ENCODE data around the gene JSRP1. TPM values are rescaled to one million over a fixed set of nuclear protein-coding genes. Genes with fewer than 3 reads are reported as not detected.

JSRP1 gene
- total and polyA plus RNA-seq, 2 experiments from 2014 or later = 2.4 to 3.1 TPM

DNA sequence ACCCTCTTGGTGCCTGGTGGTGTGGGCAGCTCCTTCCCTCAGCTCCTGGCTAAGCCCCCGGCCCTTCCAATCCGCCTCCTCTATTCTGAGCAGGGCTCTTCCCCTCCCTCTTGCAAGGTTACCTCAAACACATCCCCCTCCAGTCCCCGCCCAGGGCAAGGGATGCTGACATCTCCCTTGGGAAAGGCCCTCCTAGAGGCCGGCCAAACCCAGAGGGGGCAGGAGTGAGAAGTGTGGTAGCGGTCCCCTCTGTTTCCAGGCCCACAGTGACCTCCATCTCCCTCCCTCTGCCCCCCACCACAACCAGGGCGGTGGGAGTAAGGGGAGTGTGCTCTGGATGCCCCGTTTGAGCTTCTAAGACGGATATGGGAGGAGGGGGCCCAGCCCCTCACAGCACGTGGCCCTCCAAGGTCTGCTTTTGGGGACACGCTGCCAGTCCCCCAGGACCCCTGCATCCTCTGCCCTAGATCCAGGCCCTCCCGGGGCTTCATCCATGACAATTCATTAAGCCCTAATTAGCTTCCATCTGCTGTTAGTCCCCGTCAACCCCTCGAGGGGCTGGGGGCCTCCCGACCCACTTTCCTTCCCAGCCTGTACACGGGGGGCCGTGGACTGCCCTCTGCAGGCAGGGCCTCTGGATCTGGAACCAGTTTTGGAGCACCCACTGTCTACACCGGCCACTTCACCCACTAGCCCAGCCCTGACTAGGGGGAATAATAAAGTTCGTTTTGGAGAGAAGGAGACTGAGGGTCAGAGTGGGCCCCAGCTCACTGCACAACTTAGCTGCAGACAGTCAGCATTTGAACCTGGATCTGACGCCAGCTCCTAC lies 49.4 kb upstream of the JSRP1 start:
- DNase-seq (ENCODE audit: low spot score) (no peak), ATAC-seq (no peak)
- Mint-ChIP-seq H3K27ac (no peak overlapping the region), H3K4me1 (peaks cover 7% of the 10 kb centered on the region), H3K36me3 (ENCODE audit: low read depth) (no peaks in the 10 kb centered on the region), H3K9me3 (no peaks in the 10 kb centered on the region; the same call in 1 of the 3 replicates), H3K27me3 (ENCODE audit: insufficient read depth, low read depth, poor library complexity) (peaks cover 50% of the 10 kb centered on the region), H3K4me3 (no peak overlapping the region)
- H3K4me2 ChIP-seq = no peak overlapping the region
- TF ChIP-seq, protein P1, sequence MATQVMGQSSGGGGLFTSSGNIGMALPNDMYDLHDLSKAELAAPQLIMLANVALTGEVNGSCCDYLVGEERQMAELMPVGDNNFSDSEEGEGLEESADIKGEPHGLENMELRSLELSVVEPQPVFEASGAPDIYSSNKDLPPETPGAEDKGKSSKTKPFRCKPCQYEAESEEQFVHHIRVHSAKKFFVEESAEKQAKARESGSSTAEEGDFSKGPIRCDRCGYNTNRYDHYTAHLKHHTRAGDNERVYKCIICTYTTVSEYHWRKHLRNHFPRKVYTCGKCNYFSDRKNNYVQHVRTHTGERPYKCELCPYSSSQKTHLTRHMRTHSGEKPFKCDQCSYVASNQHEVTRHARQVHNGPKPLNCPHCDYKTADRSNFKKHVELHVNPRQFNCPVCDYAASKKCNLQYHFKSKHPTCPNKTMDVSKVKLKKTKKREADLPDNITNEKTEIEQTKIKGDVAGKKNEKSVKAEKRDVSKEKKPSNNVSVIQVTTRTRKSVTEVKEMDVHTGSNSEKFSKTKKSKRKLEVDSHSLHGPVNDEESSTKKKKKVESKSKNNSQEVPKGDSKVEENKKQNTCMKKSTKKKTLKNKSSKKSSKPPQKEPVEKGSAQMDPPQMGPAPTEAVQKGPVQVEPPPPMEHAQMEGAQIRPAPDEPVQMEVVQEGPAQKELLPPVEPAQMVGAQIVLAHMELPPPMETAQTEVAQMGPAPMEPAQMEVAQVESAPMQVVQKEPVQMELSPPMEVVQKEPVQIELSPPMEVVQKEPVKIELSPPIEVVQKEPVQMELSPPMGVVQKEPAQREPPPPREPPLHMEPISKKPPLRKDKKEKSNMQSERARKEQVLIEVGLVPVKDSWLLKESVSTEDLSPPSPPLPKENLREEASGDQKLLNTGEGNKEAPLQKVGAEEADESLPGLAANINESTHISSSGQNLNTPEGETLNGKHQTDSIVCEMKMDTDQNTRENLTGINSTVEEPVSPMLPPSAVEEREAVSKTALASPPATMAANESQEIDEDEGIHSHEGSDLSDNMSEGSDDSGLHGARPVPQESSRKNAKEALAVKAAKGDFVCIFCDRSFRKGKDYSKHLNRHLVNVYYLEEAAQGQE (IDR thresholded peaks at IDR 0.05; ENCODE audit: unreplicated experiment) = no peak
- TF ChIP-seq, protein P2, sequence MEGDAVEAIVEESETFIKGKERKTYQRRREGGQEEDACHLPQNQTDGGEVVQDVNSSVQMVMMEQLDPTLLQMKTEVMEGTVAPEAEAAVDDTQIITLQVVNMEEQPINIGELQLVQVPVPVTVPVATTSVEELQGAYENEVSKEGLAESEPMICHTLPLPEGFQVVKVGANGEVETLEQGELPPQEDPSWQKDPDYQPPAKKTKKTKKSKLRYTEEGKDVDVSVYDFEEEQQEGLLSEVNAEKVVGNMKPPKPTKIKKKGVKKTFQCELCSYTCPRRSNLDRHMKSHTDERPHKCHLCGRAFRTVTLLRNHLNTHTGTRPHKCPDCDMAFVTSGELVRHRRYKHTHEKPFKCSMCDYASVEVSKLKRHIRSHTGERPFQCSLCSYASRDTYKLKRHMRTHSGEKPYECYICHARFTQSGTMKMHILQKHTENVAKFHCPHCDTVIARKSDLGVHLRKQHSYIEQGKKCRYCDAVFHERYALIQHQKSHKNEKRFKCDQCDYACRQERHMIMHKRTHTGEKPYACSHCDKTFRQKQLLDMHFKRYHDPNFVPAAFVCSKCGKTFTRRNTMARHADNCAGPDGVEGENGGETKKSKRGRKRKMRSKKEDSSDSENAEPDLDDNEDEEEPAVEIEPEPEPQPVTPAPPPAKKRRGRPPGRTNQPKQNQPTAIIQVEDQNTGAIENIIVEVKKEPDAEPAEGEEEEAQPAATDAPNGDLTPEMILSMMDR (conservative IDR thresholded peaks at IDR 0.05; ENCODE audit: low read depth in 2 of 2) = no peak
- TF ChIP-seq STAT1 (IDR thresholded peaks at IDR 0.05; ENCODE audit: unreplicated experiment) = no peak
- TF ChIP-seq, protein P3, sequence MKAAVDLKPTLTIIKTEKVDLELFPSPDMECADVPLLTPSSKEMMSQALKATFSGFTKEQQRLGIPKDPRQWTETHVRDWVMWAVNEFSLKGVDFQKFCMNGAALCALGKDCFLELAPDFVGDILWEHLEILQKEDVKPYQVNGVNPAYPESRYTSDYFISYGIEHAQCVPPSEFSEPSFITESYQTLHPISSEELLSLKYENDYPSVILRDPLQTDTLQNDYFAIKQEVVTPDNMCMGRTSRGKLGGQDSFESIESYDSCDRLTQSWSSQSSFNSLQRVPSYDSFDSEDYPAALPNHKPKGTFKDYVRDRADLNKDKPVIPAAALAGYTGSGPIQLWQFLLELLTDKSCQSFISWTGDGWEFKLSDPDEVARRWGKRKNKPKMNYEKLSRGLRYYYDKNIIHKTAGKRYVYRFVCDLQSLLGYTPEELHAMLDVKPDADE (IDR thresholded peaks at IDR 0.05) = no peak
- no peak for TF ChIP-seq EZH2 (IDR thresholded peaks at IDR 0.05; ENCODE audit: low read depth, unreplicated experiment)
- no peak for TF ChIP-seq POLR2AphosphoS5 (IDR thresholded peaks at IDR 0.05; ENCODE audit: low read depth)
- no peak for TF ChIP-seq CREB1 (CRISPR knock-in tag; IDR thresholded peaks at IDR 0.05; ENCODE audit: low read depth)
- no peak for TF ChIP-seq ZNF331 (CRISPR knock-in tag; IDR thresholded peaks at IDR 0.05; ENCODE audit: low read depth)
- no peak for TF ChIP-seq EZH2phosphoT487 (IDR thresholded peaks at IDR 0.05; ENCODE audit: unreplicated experiment)
- no peak for TF ChIP-seq JUNB (IDR thresholded peaks at IDR 0.05; ENCODE audit: unreplicated experiment)
- no peak for TF ChIP-seq NANOG (IDR thresholded peaks at IDR 0.05; ENCODE audit: borderline replicate concordance)
- TF ChIP-seq, protein P4, sequence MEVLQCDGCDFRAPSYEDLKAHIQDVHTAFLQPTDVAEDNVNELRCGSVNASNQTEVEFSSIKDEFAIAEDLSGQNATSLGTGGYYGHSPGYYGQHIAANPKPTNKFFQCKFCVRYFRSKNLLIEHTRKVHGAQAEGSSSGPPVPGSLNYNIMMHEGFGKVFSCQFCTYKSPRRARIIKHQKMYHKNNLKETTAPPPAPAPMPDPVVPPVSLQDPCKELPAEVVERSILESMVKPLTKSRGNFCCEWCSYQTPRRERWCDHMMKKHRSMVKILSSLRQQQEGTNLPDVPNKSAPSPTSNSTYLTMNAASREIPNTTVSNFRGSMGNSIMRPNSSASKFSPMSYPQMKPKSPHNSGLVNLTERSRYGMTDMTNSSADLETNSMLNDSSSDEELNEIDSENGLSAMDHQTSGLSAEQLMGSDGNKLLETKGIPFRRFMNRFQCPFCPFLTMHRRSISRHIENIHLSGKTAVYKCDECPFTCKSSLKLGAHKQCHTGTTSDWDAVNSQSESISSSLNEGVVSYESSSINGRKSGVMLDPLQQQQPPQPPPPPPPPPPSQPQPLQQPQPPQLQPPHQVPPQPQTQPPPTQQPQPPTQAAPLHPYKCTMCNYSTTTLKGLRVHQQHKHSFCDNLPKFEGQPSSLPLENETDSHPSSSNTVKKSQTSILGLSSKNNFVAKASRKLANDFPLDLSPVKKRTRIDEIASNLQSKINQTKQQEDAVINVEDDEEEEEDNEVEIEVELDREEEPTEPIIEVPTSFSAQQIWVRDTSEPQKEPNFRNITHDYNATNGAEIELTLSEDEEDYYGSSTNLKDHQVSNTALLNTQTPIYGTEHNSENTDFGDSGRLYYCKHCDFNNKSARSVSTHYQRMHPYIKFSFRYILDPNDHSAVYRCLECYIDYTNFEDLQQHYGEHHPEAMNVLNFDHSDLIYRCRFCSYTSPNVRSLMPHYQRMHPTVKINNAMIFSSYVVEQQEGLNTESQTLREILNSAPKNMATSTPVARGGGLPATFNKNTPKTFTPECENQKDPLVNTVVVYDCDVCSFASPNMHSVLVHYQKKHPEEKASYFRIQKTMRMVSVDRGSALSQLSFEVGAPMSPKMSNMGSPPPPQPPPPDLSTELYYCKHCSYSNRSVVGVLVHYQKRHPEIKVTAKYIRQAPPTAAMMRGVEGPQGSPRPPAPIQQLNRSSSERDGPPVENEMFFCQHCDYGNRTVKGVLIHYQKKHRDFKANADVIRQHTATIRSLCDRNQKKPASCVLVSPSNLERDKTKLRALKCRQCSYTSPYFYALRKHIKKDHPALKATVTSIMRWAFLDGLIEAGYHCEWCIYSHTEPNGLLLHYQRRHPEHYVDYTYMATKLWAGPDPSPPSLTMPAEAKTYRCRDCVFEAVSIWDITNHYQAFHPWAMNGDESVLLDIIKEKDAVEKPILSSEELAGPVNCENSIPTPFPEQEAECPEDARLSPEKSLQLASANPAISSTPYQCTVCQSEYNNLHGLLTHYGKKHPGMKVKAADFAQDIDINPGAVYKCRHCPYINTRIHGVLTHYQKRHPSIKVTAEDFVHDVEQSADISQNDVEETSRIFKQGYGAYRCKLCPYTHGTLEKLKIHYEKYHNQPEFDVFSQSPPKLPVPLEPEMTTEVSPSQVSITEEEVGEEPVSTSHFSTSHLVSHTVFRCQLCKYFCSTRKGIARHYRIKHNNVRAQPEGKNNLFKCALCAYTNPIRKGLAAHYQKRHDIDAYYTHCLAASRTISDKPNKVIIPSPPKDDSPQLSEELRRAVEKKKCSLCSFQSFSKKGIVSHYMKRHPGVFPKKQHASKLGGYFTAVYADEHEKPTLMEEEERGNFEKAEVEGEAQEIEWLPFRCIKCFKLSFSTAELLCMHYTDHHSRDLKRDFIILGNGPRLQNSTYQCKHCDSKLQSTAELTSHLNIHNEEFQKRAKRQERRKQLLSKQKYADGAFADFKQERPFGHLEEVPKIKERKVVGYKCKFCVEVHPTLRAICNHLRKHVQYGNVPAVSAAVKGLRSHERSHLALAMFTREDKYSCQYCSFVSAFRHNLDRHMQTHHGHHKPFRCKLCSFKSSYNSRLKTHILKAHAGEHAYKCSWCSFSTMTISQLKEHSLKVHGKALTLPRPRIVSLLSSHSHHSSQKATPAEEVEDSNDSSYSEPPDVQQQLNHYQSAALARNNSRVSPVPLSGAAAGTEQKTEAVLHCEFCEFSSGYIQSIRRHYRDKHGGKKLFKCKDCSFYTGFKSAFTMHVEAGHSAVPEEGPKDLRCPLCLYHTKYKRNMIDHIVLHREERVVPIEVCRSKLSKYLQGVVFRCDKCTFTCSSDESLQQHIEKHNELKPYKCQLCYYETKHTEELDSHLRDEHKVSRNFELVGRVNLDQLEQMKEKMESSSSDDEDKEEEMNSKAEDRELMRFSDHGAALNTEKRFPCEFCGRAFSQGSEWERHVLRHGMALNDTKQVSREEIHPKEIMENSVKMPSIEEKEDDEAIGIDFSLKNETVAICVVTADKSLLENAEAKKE (CRISPR knock-in tag; IDR thresholded peaks at IDR 0.05) = no peak
- no peak for TF ChIP-seq ZNF114 (CRISPR knock-in tag; IDR thresholded peaks at IDR 0.05)
- no peaks in the 10 kb centered on the region for H3K36me3 ChIP-seq (ENCODE audit: insufficient read depth)
- H3K4me1 ChIP-seq (ENCODE audit: insufficient read depth) = peaks cover 5% of the 10 kb centered on the region; the same call in 1 of the 2 replicates
- H3F3A ChIP-seq (replicated peaks; ENCODE audit: low read depth) = no peaks in the 10 kb centered on the region
- H2AFZ ChIP-seq = no peak overlapping the region
- peaks cover 42% of the 10 kb centered on the region for H3K27me3 ChIP-seq (ENCODE audit: insufficient read depth)
- no peaks in the 10 kb centered on the region for H3K79me2 ChIP-seq (replicated peaks; ENCODE audit: insufficient read depth)
- no peak overlapping the region for H3K27ac ChIP-seq (ENCODE audit: low read depth)
- H3K9me2 ChIP-seq (ENCODE audit: insufficient read depth) = no peaks in the 10 kb centered on the region
- H3K4me3 ChIP-seq = no peak overlapping the region
- H4K20me1 ChIP-seq (replicated peaks; ENCODE audit: insufficient read depth) = no peaks in the 10 kb centered on the region

All from GM23338 (cell line).